SU-DHL-6 (cell line): ENCODE data around the gene ZNF669.

ENCODE experiments used
- H2AFZ ChIP-seq: fragments of 200-600 bp; sonication (generic); 2 replicates; pipeline ENCODE4 v1.6.1; 2014; ENCODE audit warnings: low read depth, mild to moderate bottlenecking, moderate library complexity, mixed read lengths, antibody characterized with exemption, low read length; ENCODE audit not compliant: severe bottlenecking
- H3F3A ChIP-seq: fragments of 200-600 bp; shearing (Covaris generic); 2 replicates; pipeline ENCODE4 v1.6.0; 2016; ENCODE audit warnings: antibody characterized with exemption, mild to moderate bottlenecking; ENCODE audit not compliant: insufficient read depth
- H3K27ac ChIP-seq: fragments of 200-600 bp; sonication (generic); 2 replicates; pipeline ENCODE4 v1.5.1; 2016; ENCODE audit warnings: low read depth, mild to moderate bottlenecking, low read length, moderate library complexity, mixed read lengths
- H3K27me3 ChIP-seq: fragments of 200-600 bp; sonication (generic), shearing (Covaris generic); 2 replicates; pipeline ENCODE4 v1.6.0; 2014; ENCODE audit warnings: mild to moderate bottlenecking, low read length
- H3K36me3 ChIP-seq: fragments of 200-600 bp; sonication (generic); 2 replicates; pipeline ENCODE4 v1.6.1; 2014; ENCODE audit warnings: mild to moderate bottlenecking, low read length, mixed read lengths
- H3K4me2 ChIP-seq: fragments of 300-600, 200-600 bp; shearing (Covaris generic), sonication (generic); 2 replicates; pipeline ENCODE4 v1.6.0; 2014; ENCODE audit warnings: low read length, low read depth, mild to moderate bottlenecking; ENCODE audit not compliant: poor library complexity, severe bottlenecking
- H3K4me3 ChIP-seq: fragments of 200-600 bp; sonication (generic); 2 replicates; pipeline ENCODE4 v1.5.1; 2014; ENCODE audit warnings: antibody characterized with exemption, low read length, mild to moderate bottlenecking, mixed read lengths; ENCODE audit not compliant: insufficient read depth, poor library complexity, severe bottlenecking
- H3K79me2 ChIP-seq: fragments of 200-600 bp; sonication (generic); 2 replicates; pipeline ENCODE4 v1.6.1; 2014; ENCODE audit warnings: mild to moderate bottlenecking, low read length, moderate library complexity; ENCODE audit not compliant: insufficient read depth
- H3K9ac ChIP-seq: fragments of 200-600 bp; sonication (generic); 2 replicates; pipeline ENCODE4 v1.7.0; 2014; ENCODE audit warnings: mild to moderate bottlenecking, low read length
- H3K9me2 ChIP-seq: fragments of 200-600 bp; sonication (generic); replicated peaks from 2 replicates; pipeline ENCODE4 v1.6.1; 2014; ENCODE audit warnings: low read length; ENCODE audit not compliant: insufficient read depth
- H3K9me3 ChIP-seq: fragments of 200-600 bp; sonication (generic); 2 replicates; pipeline ENCODE4 v1.6.1; 2014; ENCODE audit warnings: low read length, mixed read lengths; ENCODE audit not compliant: insufficient read depth
- H4K20me1 ChIP-seq: fragments of 200-600 bp; sonication (generic); 2 replicates; pipeline ENCODE4 v1.6.1; 2014; ENCODE audit warnings: low read depth, mild to moderate bottlenecking, antibody characterized with exemption, low read length, moderate library complexity, mixed read lengths
- CTCF ChIP-seq: fragments of 200-600 bp; sonication (generic); IDR thresholded peaks from one replicate; pipeline ENCODE4 v1.5.1; 2017; ENCODE audit warnings: antibody characterized with exemption, mild to moderate bottlenecking, low read length, moderate library complexity; ENCODE audit not compliant: insufficient read depth, poor library complexity, severe bottlenecking
- EZH2phosphoT487 ChIP-seq: fragments of 200-600 bp; sonication (generic), shearing (Covaris generic); conservative IDR thresholded peaks from 2 replicates; pipeline ENCODE4 v1.6.1; 2018; ENCODE audit warnings: mild to moderate bottlenecking, antibody characterized with exemption, low read length, moderate library complexity, mixed read lengths

ZNF669 gene

DNA sequence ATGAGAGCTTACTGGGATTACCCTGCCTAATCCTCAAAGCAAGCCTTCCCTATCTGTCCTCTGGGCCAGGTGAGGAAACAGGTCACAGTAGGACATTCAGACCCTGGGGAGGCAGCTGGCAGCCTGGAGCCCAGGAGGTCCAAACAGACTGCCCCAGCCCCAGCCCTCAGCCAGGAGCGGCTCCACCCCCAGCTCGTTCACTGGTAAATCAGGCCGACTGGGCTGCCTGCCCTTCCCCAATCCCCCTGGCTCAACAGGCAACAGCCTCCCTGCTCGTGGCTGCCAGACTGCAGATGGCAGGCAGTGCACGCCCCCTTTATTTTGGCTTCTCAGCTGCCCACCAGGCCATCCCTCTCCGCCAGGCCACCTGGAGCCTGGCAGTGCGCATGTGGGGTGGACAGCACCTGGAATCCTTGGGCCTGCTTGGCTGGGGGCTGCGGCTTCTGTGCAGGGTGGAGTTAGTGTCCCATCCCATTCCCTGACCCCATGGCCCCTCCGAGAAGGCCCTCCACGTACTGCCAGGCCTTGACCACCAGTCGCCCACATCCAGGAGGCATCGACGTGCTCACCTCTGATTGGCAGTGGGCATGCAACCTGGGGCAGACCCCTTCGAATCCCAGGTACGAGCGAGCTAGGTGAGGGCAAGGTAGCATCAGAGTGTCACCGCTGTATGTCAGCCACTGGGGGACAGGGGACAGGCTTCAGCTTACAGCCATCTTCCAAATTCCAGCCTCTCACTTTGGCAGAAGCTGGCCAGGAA is 14.4 kb downstream of the ZNF669 start:
- H3K36me3 ChIP-seq: no peaks in the 10 kb centered on the region
- H4K20me1 ChIP-seq: no peaks in the 10 kb centered on the region
- no peaks in the 10 kb centered on the region for H3K27me3 ChIP-seq
- H3K79me2 ChIP-seq: no peaks in the 10 kb centered on the region
- no peak overlapping the region for H3K27ac ChIP-seq
- no peaks in the 10 kb centered on the region for H3K9me2 ChIP-seq
- H3K9ac ChIP-seq: no peak overlapping the region
- H3K9me3 ChIP-seq: no peaks in the 10 kb centered on the region
- no peak overlapping the region for H3K4me3 ChIP-seq
- no peaks in the 10 kb centered on the region for H3F3A ChIP-seq
- no peak overlapping the region for H3K4me2 ChIP-seq
- no peak overlapping the region for H2AFZ ChIP-seq
- TF ChIP-seq EZH2phosphoT487 (no peak), CTCF (no peak)

GRCh38 chr1:247088967-247089366 is 15.2 kb downstream of the ZNF669 start:
- Histone ChIP-seq H3K4me2 (no peak overlapping the region), H3K4me3 (no peak overlapping the region), H3F3A (no peaks in the 10 kb centered on the region), H3K36me3 (no peaks in the 10 kb centered on the region), H3K9me2 (no peaks in the 10 kb centered on the region), H3K9me3 (no peaks in the 10 kb centered on the region), H3K79me2 (no peaks in the 10 kb centered on the region), H3K9ac (no peak overlapping the region), H4K20me1 (no peaks in the 10 kb centered on the region), H3K27ac (no peak overlapping the region), H3K27me3 (no peaks in the 10 kb centered on the region), H2AFZ (no peak overlapping the region)
- no peak for TF ChIP-seq CTCF
- no peak for TF ChIP-seq EZH2phosphoT487

- Histone ChIP-seq H3K9me3 (no peaks in the 10 kb centered on the region), H3K9me2 (no peaks in the 10 kb centered on the region), H3K36me3 (no peaks in the 10 kb centered on the region), H3K4me2 (no peak overlapping the region), H2AFZ (no peak overlapping the region), H3K27ac (no peak overlapping the region), H3K27me3 (no peaks in the 10 kb centered on the region), H3F3A (no peaks in the 10 kb centered on the region), H3K79me2 (no peaks in the 10 kb centered on the region), H3K9ac (no peak overlapping the region), H3K4me3 (no peak overlapping the region), H4K20me1 (no peaks in the 10 kb centered on the region)
- TF ChIP-seq CTCF (no peak), EZH2phosphoT487 (no peak)
These were observed 16.9 kb downstream of the ZNF669 start for GRCh38 chr1:247087256-247087655.
